GM23338 (cell line): Measurements from ENCODE around the gene HS6ST3. TPM values are rescaled to one million over a fixed set of nuclear protein-coding genes. Genes with fewer than 3 reads are reported as not detected.

ENCODE experiments used
- ATAC-seq: fragments of 200-7000 bp; cut with Tn5 transposase; 3 replicates; pipeline ENCODE4 v1.9.1; 2020
- DNase-seq: peaks from one replicate; pipeline ENCODE4 v3.0.0-alpha.2; 2015; ENCODE audit warnings: low spot score
- H2AFZ ChIP-seq: fragments of 200-600 bp; sonication (generic); 2 replicates; pipeline ENCODE4 v1.8.0; 2016; ENCODE audit warnings: antibody characterized with exemption, mild to moderate bottlenecking, moderate library complexity
- H3F3A ChIP-seq: fragments of 200-600 bp; sonication (generic); replicated peaks from 2 replicates; pipeline ENCODE4 v1.8.0; 2017; ENCODE audit warnings: antibody characterized with exemption, mixed run types, low read depth
- H3K27ac ChIP-seq: fragments of 200-600 bp; sonication (generic); 2 replicates; pipeline ENCODE4 v1.6.1; 2016; ENCODE audit warnings: low read depth
- H3K27me3 ChIP-seq: fragments of 200-600 bp; sonication (generic); 2 replicates; pipeline ENCODE4 v1.8.0; 2016; ENCODE audit warnings: mild to moderate bottlenecking, mixed run types, moderate library complexity; ENCODE audit not compliant: insufficient read depth
- H3K36me3 ChIP-seq: fragments of 200-600 bp; sonication (generic); 2 replicates; pipeline ENCODE4 v1.8.0; 2016; ENCODE audit warnings: mild to moderate bottlenecking; ENCODE audit not compliant: insufficient read depth
- H3K4me1 ChIP-seq: fragments of 200-600 bp; sonication (generic); 2 replicates; pipeline ENCODE4 v1.8.0; 2016; ENCODE audit warnings: mild to moderate bottlenecking, moderate library complexity; ENCODE audit not compliant: insufficient read depth
- H3K4me2 ChIP-seq: fragments of 200-600 bp; sonication (generic); 2 replicates; pipeline ENCODE4 v1.7.1; 2017; ENCODE audit warnings: mixed run types
- H3K4me3 ChIP-seq: fragments of 200-600 bp; sonication (generic); 2 replicates; pipeline ENCODE4 v1.6.1; 2016; ENCODE audit warnings: mixed run types
- H3K79me2 ChIP-seq: fragments of 200-600 bp; sonication (generic); replicated peaks from 2 replicates; pipeline ENCODE4 v1.8.0; 2017; ENCODE audit warnings: mild to moderate bottlenecking; ENCODE audit not compliant: insufficient read depth
- H3K9me2 ChIP-seq: fragments of 200-600 bp; sonication (generic); 2 replicates; pipeline ENCODE4 v1.8.0; 2017; ENCODE audit not compliant: insufficient read depth
- H4K20me1 ChIP-seq: fragments of 200-600 bp; sonication (generic); replicated peaks from 2 replicates; pipeline ENCODE4 v1.8.0; 2017; ENCODE audit warnings: mild to moderate bottlenecking; ENCODE audit not compliant: insufficient read depth
- H3K27ac Mint-ChIP-seq: 2 replicates; pipeline ENCODE4 v1.8.0; 2020; ENCODE audit warnings: inconsistent platforms, mild to moderate bottlenecking, moderate library complexity, mixed read lengths
- H3K27me3 Mint-ChIP-seq: 3 replicates; pipeline ENCODE4 v1.8.0; 2022; ENCODE audit warnings: low read depth, mild to moderate bottlenecking, moderate library complexity, mixed read lengths, inconsistent platforms; ENCODE audit not compliant: insufficient read depth, poor library complexity
- H3K36me3 Mint-ChIP-seq: 3 replicates; pipeline ENCODE4 v1.8.0; 2021; ENCODE audit warnings: low read depth, mild to moderate bottlenecking, inconsistent platforms, moderate library complexity, mixed read lengths
- H3K4me1 Mint-ChIP-seq: 3 replicates; pipeline ENCODE4 v1.8.0; 2020; ENCODE audit warnings: mild to moderate bottlenecking, inconsistent platforms, mixed read lengths
- H3K4me3 Mint-ChIP-seq: 3 replicates; pipeline ENCODE4 v1.8.0; 2021; ENCODE audit warnings: moderate library complexity, mild to moderate bottlenecking, inconsistent platforms, mixed read lengths
- H3K9me3 Mint-ChIP-seq: 3 replicates; pipeline ENCODE4 v1.8.0; 2020; ENCODE audit warnings: moderate library complexity, mild to moderate bottlenecking, inconsistent platforms, mixed read lengths
- EZH2 ChIP-seq: fragments of 200-600 bp; sonication (generic); IDR thresholded peaks from one replicate; pipeline ENCODE4 v1.8.0; 2017; ENCODE audit warnings: antibody characterized with exemption, mild to moderate bottlenecking, low read depth; ENCODE audit not compliant: unreplicated experiment
- EZH2phosphoT487 ChIP-seq: fragments of 200-600 bp; sonication (generic); IDR thresholded peaks from one replicate; pipeline ENCODE4 v1.8.1; 2018; ENCODE audit warnings: antibody characterized with exemption; ENCODE audit not compliant: unreplicated experiment
- JUNB ChIP-seq: IDR thresholded peaks from one replicate; pipeline ENCODE4 v1.6.1; 2016; ENCODE audit warnings: antibody characterized with exemption; ENCODE audit not compliant: unreplicated experiment
- NANOG ChIP-seq: IDR thresholded peaks from 2 replicates; pipeline ENCODE4 v1.6.1; 2016; ENCODE audit warnings: antibody characterized with exemption, borderline replicate concordance
- POLR2AphosphoS5 ChIP-seq: IDR thresholded peaks from 2 replicates; pipeline ENCODE4 v1.6.1; 2016; ENCODE audit warnings: antibody characterized with exemption, low read depth
- ZNF114 ChIP-seq: fragments of 250-450 bp; sonication (Bioruptor Pico); IDR thresholded peaks from 2 replicates; pipeline ENCODE4 v1.5.0; 2020; ENCODE audit warnings: mild to moderate bottlenecking, moderate library complexity
- ZNF331 ChIP-seq: fragments of 250-450 bp; sonication (Bioruptor Pico); IDR thresholded peaks from 2 replicates; pipeline ENCODE4 v1.5.0; 2020; ENCODE audit warnings: low read depth, mild to moderate bottlenecking, moderate library complexity
- polyA plus RNA-seq: library from polyadenylated mRNA; unstranded; fragments of >200 nt; fragmentation: Nextera tagmentation; extraction: Ambion mirVana; gene quantifications from 2 replicates; pipeline ENCODE4 v1.2.1, GENCODE V29; 2016
- total RNA-seq: library from RNA; depleted of rRNA; stranded (reverse); fragments of >200 nt; shearing (Covaris generic); gene quantifications from 2 replicates; pipeline ENCODE4 v1.2.3, GENCODE V29; 2014
- TF ChIP-seq, protein P1 (sequence below): fragments of 250-450 bp; sonication (Bioruptor Pico); IDR thresholded peaks from 2 replicates; pipeline ENCODE4 v1.5.0; 2020; ENCODE audit warnings: mild to moderate bottlenecking, moderate library complexity
- TF ChIP-seq, protein P2 (sequence below): IDR thresholded peaks from 2 replicates; pipeline ENCODE4 v1.6.1; 2016; ENCODE audit warnings: antibody characterized with exemption

Gene HS6ST3
- total and polyA plus RNA-seq, 2 experiments from 2014 or later = 0.52 to 0.80 TPM

- TF ChIP-seq, protein P1, sequence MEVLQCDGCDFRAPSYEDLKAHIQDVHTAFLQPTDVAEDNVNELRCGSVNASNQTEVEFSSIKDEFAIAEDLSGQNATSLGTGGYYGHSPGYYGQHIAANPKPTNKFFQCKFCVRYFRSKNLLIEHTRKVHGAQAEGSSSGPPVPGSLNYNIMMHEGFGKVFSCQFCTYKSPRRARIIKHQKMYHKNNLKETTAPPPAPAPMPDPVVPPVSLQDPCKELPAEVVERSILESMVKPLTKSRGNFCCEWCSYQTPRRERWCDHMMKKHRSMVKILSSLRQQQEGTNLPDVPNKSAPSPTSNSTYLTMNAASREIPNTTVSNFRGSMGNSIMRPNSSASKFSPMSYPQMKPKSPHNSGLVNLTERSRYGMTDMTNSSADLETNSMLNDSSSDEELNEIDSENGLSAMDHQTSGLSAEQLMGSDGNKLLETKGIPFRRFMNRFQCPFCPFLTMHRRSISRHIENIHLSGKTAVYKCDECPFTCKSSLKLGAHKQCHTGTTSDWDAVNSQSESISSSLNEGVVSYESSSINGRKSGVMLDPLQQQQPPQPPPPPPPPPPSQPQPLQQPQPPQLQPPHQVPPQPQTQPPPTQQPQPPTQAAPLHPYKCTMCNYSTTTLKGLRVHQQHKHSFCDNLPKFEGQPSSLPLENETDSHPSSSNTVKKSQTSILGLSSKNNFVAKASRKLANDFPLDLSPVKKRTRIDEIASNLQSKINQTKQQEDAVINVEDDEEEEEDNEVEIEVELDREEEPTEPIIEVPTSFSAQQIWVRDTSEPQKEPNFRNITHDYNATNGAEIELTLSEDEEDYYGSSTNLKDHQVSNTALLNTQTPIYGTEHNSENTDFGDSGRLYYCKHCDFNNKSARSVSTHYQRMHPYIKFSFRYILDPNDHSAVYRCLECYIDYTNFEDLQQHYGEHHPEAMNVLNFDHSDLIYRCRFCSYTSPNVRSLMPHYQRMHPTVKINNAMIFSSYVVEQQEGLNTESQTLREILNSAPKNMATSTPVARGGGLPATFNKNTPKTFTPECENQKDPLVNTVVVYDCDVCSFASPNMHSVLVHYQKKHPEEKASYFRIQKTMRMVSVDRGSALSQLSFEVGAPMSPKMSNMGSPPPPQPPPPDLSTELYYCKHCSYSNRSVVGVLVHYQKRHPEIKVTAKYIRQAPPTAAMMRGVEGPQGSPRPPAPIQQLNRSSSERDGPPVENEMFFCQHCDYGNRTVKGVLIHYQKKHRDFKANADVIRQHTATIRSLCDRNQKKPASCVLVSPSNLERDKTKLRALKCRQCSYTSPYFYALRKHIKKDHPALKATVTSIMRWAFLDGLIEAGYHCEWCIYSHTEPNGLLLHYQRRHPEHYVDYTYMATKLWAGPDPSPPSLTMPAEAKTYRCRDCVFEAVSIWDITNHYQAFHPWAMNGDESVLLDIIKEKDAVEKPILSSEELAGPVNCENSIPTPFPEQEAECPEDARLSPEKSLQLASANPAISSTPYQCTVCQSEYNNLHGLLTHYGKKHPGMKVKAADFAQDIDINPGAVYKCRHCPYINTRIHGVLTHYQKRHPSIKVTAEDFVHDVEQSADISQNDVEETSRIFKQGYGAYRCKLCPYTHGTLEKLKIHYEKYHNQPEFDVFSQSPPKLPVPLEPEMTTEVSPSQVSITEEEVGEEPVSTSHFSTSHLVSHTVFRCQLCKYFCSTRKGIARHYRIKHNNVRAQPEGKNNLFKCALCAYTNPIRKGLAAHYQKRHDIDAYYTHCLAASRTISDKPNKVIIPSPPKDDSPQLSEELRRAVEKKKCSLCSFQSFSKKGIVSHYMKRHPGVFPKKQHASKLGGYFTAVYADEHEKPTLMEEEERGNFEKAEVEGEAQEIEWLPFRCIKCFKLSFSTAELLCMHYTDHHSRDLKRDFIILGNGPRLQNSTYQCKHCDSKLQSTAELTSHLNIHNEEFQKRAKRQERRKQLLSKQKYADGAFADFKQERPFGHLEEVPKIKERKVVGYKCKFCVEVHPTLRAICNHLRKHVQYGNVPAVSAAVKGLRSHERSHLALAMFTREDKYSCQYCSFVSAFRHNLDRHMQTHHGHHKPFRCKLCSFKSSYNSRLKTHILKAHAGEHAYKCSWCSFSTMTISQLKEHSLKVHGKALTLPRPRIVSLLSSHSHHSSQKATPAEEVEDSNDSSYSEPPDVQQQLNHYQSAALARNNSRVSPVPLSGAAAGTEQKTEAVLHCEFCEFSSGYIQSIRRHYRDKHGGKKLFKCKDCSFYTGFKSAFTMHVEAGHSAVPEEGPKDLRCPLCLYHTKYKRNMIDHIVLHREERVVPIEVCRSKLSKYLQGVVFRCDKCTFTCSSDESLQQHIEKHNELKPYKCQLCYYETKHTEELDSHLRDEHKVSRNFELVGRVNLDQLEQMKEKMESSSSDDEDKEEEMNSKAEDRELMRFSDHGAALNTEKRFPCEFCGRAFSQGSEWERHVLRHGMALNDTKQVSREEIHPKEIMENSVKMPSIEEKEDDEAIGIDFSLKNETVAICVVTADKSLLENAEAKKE (CRISPR knock-in tag) = no peak
- no peak for TF ChIP-seq ZNF331 (CRISPR knock-in tag)
- TF ChIP-seq JUNB = no peak
- TF ChIP-seq, protein P2, sequence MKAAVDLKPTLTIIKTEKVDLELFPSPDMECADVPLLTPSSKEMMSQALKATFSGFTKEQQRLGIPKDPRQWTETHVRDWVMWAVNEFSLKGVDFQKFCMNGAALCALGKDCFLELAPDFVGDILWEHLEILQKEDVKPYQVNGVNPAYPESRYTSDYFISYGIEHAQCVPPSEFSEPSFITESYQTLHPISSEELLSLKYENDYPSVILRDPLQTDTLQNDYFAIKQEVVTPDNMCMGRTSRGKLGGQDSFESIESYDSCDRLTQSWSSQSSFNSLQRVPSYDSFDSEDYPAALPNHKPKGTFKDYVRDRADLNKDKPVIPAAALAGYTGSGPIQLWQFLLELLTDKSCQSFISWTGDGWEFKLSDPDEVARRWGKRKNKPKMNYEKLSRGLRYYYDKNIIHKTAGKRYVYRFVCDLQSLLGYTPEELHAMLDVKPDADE = no peak
- no peak for TF ChIP-seq EZH2
- no peak for TF ChIP-seq NANOG
These were observed 341.2 kb downstream of the HS6ST3 start (continued) for GRCh38 chr13:96431044-96431581.

GRCh38 chr13:96444676-96445075 is 354.8 kb downstream of the HS6ST3 start:
- ATAC-seq = no peak
- TF ChIP-seq ZNF331 (CRISPR knock-in tag) (no peak), POLR2AphosphoS5 (no peak), ZNF114 (CRISPR knock-in tag) (no peak), NANOG (no peak), JUNB (no peak), EZH2phosphoT487 (no peak)
- no peaks in the 10 kb centered on the region for H3F3A ChIP-seq
- H2AFZ ChIP-seq = no peak overlapping the region
- H3K36me3 Mint-ChIP-seq = no peaks in the 10 kb centered on the region
- H3K4me1 ChIP-seq = 0 out of 2 replicates have a peak, but pooled peaks cover 3% of the 10 kb centered on the region
- H3K9me3 Mint-ChIP-seq = no peaks in the 10 kb centered on the region
- H3K4me1 Mint-ChIP-seq = peaks cover 5% of the 10 kb centered on the region; the same call in 1 of the 3 replicates
- DNase-seq = no peak
- H3K27me3 ChIP-seq = no peaks in the 10 kb centered on the region
- no peak overlapping the region for H3K27ac ChIP-seq
- H3K4me2 ChIP-seq = no peak overlapping the region
- H4K20me1 ChIP-seq = no peaks in the 10 kb centered on the region
- no peaks in the 10 kb centered on the region for H3K79me2 ChIP-seq
- H3K4me3 Mint-ChIP-seq = no peak overlapping the region
- 0 out of 2 replicates have a peak, but pooled peaks cover 3% of the 10 kb centered on the region for H3K9me2 ChIP-seq
- no peak overlapping the region for H3K27ac Mint-ChIP-seq
- no peaks in the 10 kb centered on the region for H3K36me3 ChIP-seq
- H3K27me3 Mint-ChIP-seq = peaks cover 2% of the 10 kb centered on the region
- no peak overlapping the region for H3K4me3 ChIP-seq
